Uterus (tissue), 2 donors: Measurements from ENCODE around the gene PRRX1.

Experiments
- CTCF ChIP-seq, 4 experiments: fragments of 200-600 bp in 2 of 4; fragments of 450-650 bp in 2 of 4; sonication (generic) in 2 of 4; IDR thresholded peaks; one replicate each; pipeline ENCODE4 v1.5.1; 2016 to 2019; ENCODE audit warnings: antibody characterized with exemption in 4 of 4, mild to moderate bottlenecking in 2 of 4, moderate library complexity in 1 of 4
- POLR2A ChIP-seq, 2 donors: fragments of 450-650 bp; IDR thresholded peaks; one replicate each; pipeline ENCODE4 v1.6.1; 2016; ENCODE audit warnings: antibody characterized with exemption in 2 of 2, mild to moderate bottlenecking in 1 of 2, moderate library complexity in 1 of 2

GRCh38 chr1:170699696-170700095 lies 35.8 kb downstream of the PRRX1 start:
- TF ChIP-seq CTCF (IDR thresholded peaks at IDR 0.05) (no peak), POLR2A (IDR thresholded peaks at IDR 0.05) (no peak)
